NOMO-1 treated with dmso at 0.1 percent for 144 hours (cell line): ENCODE results near the gene CHRNE.
"Not testable (repeated sequence)": the region's sequence is repeated elsewhere in the genome, so short reads cannot be mapped to it uniquely, and the experiment has no call there.

Source experiments
- DNase-seq: peaks from one replicate; lab custom pipeline; 2025; ENCODE audit not compliant: unreplicated experiment; lab: John Stamatoyannopoulos, UW

Gene CHRNE

GRCh38 chr17:4891411-4892410 is 11.2 kb downstream of the CHRNE start:
- DNase-seq, result no peak

DNA sequence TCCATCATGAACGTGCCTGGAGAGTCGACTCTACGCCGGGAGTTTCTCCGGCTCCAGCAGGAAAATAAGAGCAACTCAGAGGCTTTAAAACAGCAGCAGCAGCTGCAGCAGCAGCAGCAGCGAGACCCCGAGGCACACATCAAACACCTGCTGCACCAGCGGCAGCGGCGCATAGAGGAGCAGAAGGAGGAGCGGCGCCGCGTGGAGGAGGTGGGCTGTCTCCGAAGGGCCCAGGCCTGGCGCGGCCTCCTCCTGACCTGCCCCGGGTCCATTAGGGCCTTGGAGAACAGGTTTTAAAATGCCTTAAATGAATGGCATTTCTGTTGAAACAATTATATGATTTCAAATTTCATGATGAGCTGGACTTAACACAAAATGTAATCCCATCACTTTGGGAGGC is 15.3 kb downstream of the CHRNE start:
- no peak for DNase-seq

- DNase-seq, result no peak
Observed at GRCh38 chr17:4886830-4887229, 16.1 kb downstream of the CHRNE start.

GRCh38 chr17:4884489-4884888 is 18.4 kb downstream of the CHRNE start:
- DNase-seq, result no peak

GRCh38 chr17:4881761-4882555 is 20.9 kb downstream of the CHRNE start:
- no peak for DNase-seq

GRCh38 chr17:4880857-4881256 is 22.0 kb downstream of the CHRNE start:
- no peak for DNase-seq

- no peak for DNase-seq
Observed at GRCh38 chr17:4879601-4880000, 23.3 kb downstream of the CHRNE start.

- DNase-seq, result no peak
Observed at GRCh38 chr17:4877089-4877488, 25.8 kb downstream of the CHRNE start.

- DNase-seq, result no peak
Observed at GRCh38 chr17:4872786-4873185, 30.1 kb downstream of the CHRNE start.

- DNase-seq, result no peak
Observed at GRCh38 chr17:4870855-4871254, 32.0 kb downstream of the CHRNE start.

DNA sequence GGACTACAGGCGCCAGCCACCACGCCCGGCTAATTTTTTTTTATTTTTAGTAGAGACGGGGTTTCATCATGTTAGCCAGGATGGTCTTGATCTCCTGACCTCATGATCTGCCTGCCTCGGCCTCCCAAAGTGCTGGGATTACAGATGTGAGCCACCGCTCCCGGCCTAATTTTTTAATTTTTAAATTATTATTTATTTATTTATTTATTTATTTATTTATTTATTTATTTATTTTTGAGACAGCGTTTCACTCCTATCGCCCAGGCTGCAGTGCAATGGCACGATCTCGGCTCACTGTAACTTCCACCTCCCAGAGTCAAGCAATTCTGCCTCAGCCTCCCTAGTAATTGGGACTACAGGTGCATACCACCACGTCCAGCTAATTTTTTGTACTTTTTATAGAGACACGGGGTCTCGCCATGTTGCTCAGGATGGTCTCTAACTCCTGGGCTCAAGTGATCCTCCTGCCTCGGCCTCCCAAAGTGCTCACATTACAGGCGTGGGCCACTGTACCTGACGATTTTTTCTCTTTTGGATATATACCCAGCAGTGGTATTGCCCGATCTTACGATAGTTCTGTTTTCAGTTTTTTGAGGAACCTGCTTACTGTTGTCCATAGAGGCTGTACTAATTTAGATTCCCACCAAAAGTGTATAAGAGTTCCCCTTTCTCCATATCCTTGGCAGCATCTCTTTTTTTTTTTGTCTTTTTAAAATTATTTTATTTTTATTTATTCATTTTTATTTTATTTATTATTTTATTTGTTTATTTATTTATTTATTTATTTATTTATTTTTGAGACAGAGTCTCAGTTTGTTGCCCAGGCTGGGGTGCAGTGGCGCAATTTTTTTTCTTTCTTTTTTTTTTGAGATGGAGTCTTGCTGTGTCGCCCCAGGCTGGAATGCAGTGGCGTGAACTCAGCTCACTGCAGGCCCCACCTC is 33.6 kb downstream of the CHRNE start:
- DNase-seq, result not testable (repeated sequence)

GRCh38 chr17:4867535-4867934 is 35.4 kb downstream of the CHRNE start:
- DNase-seq, result not testable (repeated sequence)

GRCh38 chr17:4863321-4863720 is 39.6 kb downstream of the CHRNE start:
- DNase-seq, result no peak

DNA sequence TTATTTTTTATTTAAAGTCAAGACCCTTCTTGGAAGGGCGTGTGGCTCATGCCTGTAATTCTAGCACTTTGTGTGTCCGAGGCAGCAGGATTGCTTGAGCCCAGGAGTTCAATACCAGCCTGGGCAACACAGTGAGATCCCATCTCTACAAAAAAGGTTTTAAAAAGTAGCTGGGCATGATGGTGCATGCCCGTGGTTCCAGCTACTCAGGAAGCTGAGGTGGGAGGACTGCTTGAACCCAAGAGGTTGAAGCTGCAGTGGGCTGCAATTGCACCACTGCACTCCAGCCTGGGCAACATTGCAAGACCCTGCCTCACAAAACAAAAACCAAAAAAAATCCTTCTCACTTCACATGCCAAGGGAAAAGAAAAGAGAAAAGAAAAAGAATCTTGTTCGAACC is 40.2 kb downstream of the CHRNE start:
- DNase-seq, result no peak

DNA sequence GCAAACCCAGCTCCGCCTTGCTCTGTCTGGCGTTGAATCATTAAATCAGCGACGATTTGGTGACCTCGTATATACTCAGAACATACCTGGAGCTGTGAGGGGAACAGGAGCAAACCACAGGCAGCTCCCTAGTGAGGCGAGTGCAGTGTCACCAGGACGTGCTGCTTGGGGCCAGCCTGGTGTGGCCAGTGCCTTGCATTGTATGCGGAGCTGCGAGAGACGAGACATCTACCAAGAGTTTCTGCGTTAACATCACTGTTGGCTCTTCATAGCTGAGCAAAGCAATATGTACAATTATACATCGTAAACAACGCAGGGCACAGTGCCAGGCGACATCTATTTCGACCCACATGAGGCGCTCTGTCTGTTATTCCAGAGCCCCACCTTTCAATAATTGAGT is 41.8 kb downstream of the CHRNE start:
- no peak for DNase-seq

- DNase-seq, result no peak
Observed at GRCh38 chr17:4860651-4861050, 42.2 kb downstream of the CHRNE start.

- no peak for DNase-seq
Observed at GRCh38 chr17:4859816-4860625, 42.9 kb downstream of the CHRNE start.

DNA sequence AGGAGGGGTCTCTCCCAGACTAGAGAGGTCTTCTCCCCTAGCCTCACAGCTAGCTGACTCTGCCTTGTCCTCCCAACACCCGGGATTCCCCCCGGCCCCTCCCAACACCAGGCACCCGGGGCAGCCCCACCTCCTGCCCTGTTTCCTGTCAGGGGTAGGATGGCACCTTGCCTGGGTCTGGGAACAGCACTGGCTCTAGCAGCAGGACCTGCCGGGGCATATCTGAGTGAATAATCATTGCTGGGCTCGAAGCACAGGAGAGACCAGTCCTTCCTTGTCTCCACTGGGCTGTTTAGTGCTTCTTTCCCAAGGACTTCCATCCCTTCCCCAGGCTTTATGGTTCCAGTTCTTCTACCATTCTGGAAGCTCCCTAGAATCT is 44.0 kb downstream of the CHRNE start:
- no peak for DNase-seq

DNA sequence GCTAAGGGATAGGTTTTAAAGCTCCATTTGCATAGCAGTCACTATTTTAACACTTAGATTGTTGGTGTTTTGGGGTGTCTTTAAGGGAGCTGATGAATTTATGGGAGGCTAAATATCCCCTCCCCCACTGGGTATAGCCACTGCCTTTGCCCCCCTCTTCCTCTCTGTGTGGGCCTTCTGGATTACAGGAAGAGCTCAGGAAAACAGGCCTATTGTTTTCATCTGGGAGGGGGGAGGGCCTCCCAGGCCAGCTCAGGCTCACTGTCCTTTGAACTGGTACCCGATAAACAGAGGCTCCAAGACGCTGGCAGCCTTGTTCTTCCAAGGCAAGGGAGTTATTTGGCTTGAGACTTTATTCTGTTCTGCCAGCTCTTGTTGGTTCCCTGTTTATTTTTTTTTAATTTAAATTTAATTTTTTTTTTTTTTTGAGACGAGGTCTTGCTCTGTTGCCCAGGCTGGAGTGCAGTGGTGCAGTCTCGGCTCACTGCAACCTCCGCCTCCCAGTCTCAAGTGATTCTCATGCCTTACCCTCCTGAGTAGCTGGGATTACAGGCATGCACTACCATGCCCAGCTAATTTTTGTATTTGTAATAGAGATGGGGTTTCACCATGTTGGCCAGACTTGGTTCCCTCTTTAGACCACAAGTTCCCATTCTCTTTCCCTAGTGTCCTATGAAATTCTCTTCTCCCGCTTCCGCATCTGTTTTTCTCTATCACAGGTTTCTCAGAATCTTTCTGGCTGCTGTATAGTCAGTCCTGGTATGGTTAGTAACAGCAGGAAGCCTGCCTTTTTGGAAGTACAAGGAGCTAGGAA is 44.6 kb downstream of the CHRNE start:
- no peak for DNase-seq
